ENCODE measurements around the gene NUP35. TPM values are rescaled to one million over a fixed set of nuclear protein-coding genes. Genes with fewer than 3 reads are reported as not detected.
"Not testable (repeated sequence)": the region's sequence is repeated elsewhere in the genome, so short reads cannot be mapped to it uniquely, and the experiment has no call there.

NUP35 gene
- total RNA-seq, 5 donors from 2014 or later (not counting 1 experiment from before 2014, with no cell fraction given), result 11.0 to 19.5 (median 16.4) TPM

- peaks cover 63% of the 10 kb centered on the region for H3K36me3 Mint-ChIP-seq
- Histone ChIP-seq H3K4me1 (ENCODE audit: control insufficient read depth in 1 of 2, extremely low read depth in 1 of 2, insufficient read depth in 2 of 2, low read length in 2 of 2) (no peaks in the 10 kb centered on the region), H3K27ac (ENCODE audit: low read length) (no peak overlapping the region), H3K9me3 (no peaks in the 10 kb centered on the region), H3K36me3 (ENCODE audit: control insufficient read depth in 2 of 2, extremely low read depth in 1 of 2, insufficient read depth in 1 of 2, low read length in 1 of 2) (peaks cover 3 to 24% of the 10 kb centered on the region in 2 donors), H3K4me3 (ENCODE audit: control insufficient read depth in 1 of 2, extremely low read depth in 1 of 2, low read length in 1 of 2) (no peak overlapping the region), H3K27me3 (replicated peaks in 1 of 2; ENCODE audit: control insufficient read depth in 2 of 2, extremely low read depth in 1 of 2, insufficient read depth in 2 of 2, low read length in 1 of 2) (no peaks in the 10 kb centered on the region)
- no peak for DNase-seq
- WGBS (ENCODE audit: insufficient coverage), result 100% methylated on average over 3 of the region's 3 CpGs
- H3K4me1 Mint-ChIP-seq, result peaks cover 0 to 13% (median 0%) of the 10 kb centered on the region in 3 donors
- no peaks in the 10 kb centered on the region for H3K9me3 Mint-ChIP-seq
- no peak for ATAC-seq (replicated peaks in 1 of 4)
- no peak overlapping the region for H3K27ac Mint-ChIP-seq
- H3K4me3 Mint-ChIP-seq, result no peak overlapping the region
- POLR2A ChIA-PET, result no interaction called here
- H3K27me3 Mint-ChIP-seq, result no peaks in the 10 kb centered on the region
- CTCF ChIA-PET, result interaction anchor here in 1 of 2 donors (0.6 kb wide), 1 partner anchor 473 kb away, joined by 4 read pairs; no protein-coding TSS in a partner anchor
Measured at GRCh38 chr2:183153967-183154366, 29.7 kb downstream of the NUP35 start.

- H3K36me3 ChIP-seq (ENCODE audit: control insufficient read depth in 2 of 2, extremely low read depth in 1 of 2, insufficient read depth in 1 of 2, low read length in 1 of 2), result peaks cover 3 to 29% of the 10 kb centered on the region in 2 donors
- H3K4me3 ChIP-seq (ENCODE audit: control insufficient read depth in 1 of 2, extremely low read depth in 1 of 2, low read length in 1 of 2); H3K9me3 Mint-ChIP-seq; ATAC-seq (replicated peaks in 1 of 4); H3K27me3 Mint-ChIP-seq; H3K27me3 ChIP-seq (replicated peaks in 1 of 2; ENCODE audit: control insufficient read depth in 2 of 2, extremely low read depth in 1 of 2, insufficient read depth in 2 of 2, low read length in 1 of 2); H3K4me3 Mint-ChIP-seq; H3K27ac ChIP-seq (ENCODE audit: low read length); POLR2A ChIA-PET; H3K4me1 ChIP-seq (ENCODE audit: control insufficient read depth in 1 of 2, extremely low read depth in 1 of 2, insufficient read depth in 2 of 2, low read length in 2 of 2); H3K9me3 ChIP-seq; H3K27ac Mint-ChIP-seq; DNase-seq: not testable (repeated sequence)
- 90% methylated on average over 2 of the region's 4 CpGs for WGBS (ENCODE audit: insufficient coverage)
- H3K4me1 Mint-ChIP-seq, result peaks cover 0 to 13% (median 0%) of the 10 kb centered on the region in 3 donors
- H3K36me3 Mint-ChIP-seq, result peaks cover 68% of the 10 kb centered on the region
- CTCF ChIA-PET, result interaction anchor here in 1 of 2 donors (0.6 kb wide), 1 partner anchor 474 kb away, joined by 4 read pairs; no protein-coding TSS in a partner anchor
Measured at GRCh38 chr2:183154772-183155171, 30.5 kb downstream of the NUP35 start.

GRCh38 chr2:183157131-183157530 is 32.9 kb downstream of the NUP35 start:
- WGBS (ENCODE audit: insufficient coverage), result 100% methylated on average over 1 of the region's 4 CpGs
- no peak overlapping the region for H3K4me3 Mint-ChIP-seq
- Histone ChIP-seq H3K27me3 (replicated peaks in 1 of 2; ENCODE audit: control insufficient read depth in 2 of 2, extremely low read depth in 1 of 2, insufficient read depth in 2 of 2, low read length in 1 of 2) (no peaks in the 10 kb centered on the region), H3K9me3 (no peaks in the 10 kb centered on the region), H3K27ac (ENCODE audit: low read length) (no peak overlapping the region), H3K4me3 (ENCODE audit: control insufficient read depth in 1 of 2, extremely low read depth in 1 of 2, low read length in 1 of 2) (no peak overlapping the region), H3K36me3 (ENCODE audit: control insufficient read depth in 2 of 2, extremely low read depth in 1 of 2, insufficient read depth in 1 of 2, low read length in 1 of 2) (peaks cover 3 to 28% of the 10 kb centered on the region in 2 donors), H3K4me1 (ENCODE audit: control insufficient read depth in 1 of 2, extremely low read depth in 1 of 2, insufficient read depth in 2 of 2, low read length in 2 of 2) (no peaks in the 10 kb centered on the region)
- POLR2A ChIA-PET, result interaction anchor here in 1 of 2 donors (0.6 kb wide), 1 partner anchor 9 kb away, joined by 3 read pairs; no protein-coding TSS in a partner anchor
- ATAC-seq (replicated peaks in 1 of 4) (no peak), DNase-seq (no peak)
- H3K4me1 Mint-ChIP-seq, result peaks cover 0 to 8% (median 0%) of the 10 kb centered on the region in 3 donors
- CTCF ChIA-PET, result no interaction called here
- peaks cover 69% of the 10 kb centered on the region for H3K36me3 Mint-ChIP-seq
- H3K9me3 Mint-ChIP-seq, result no peaks in the 10 kb centered on the region
- H3K27ac Mint-ChIP-seq, result no peak overlapping the region
- H3K27me3 Mint-ChIP-seq, result no peaks in the 10 kb centered on the region

DNA sequence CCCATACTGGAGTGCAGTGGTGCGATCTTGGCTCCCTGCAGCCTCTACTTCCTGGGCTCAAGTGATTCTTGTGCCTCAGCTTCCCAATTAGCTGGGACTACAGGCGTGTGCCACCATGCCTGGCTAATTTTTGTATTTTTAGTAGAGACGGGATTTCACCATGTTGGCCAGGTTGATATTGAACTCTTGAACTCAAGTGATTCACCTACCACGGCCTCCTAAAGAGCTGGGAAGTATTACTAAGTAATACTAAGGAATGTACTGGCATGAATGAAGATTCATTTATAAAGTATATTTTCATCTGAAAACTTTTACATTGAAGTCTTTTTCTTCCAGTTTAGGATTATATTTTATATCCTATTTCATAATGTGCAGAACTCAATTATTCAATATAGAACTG is 38.1 kb downstream of the NUP35 start:
- H3K36me3 Mint-ChIP-seq, result peaks cover 67% of the 10 kb centered on the region
- no peaks in the 10 kb centered on the region for H3K4me1 ChIP-seq (ENCODE audit: control insufficient read depth in 1 of 2, extremely low read depth in 1 of 2, insufficient read depth in 2 of 2, low read length in 2 of 2)
- H3K27me3 Mint-ChIP-seq, result no peaks in the 10 kb centered on the region
- H3K9me3 Mint-ChIP-seq, result peaks cover 0 to 14% (median 0%) of the 10 kb centered on the region in 3 donors
- ChIA-PET CTCF (interaction anchor here in 1 of 2 donors (0.7 kb wide), 2 partner anchors 90 to 933 kb away, joined by 3 read pairs; no protein-coding TSS in a partner anchor), POLR2A (no interaction called here)
- DNase-seq, result no peak
- no peak overlapping the region for H3K27ac ChIP-seq (ENCODE audit: low read length)
- ATAC-seq (replicated peaks in 1 of 4), result no peak
- H3K9me3 ChIP-seq, result no peaks in the 10 kb centered on the region
- H3K36me3 ChIP-seq (ENCODE audit: control insufficient read depth in 2 of 2, extremely low read depth in 1 of 2, insufficient read depth in 1 of 2, low read length in 1 of 2), result peaks cover 0 to 30% of the 10 kb centered on the region in 2 donors
- H3K4me3 ChIP-seq (ENCODE audit: control insufficient read depth in 1 of 2, extremely low read depth in 1 of 2, low read length in 1 of 2), result no peak overlapping the region
- H3K27me3 ChIP-seq (replicated peaks in 1 of 2; ENCODE audit: control insufficient read depth in 2 of 2, extremely low read depth in 1 of 2, insufficient read depth in 2 of 2, low read length in 1 of 2), result no peaks in the 10 kb centered on the region
- WGBS (ENCODE audit: insufficient coverage), result 100% methylated on average over 1 of the region's 4 CpGs
- H3K4me1 Mint-ChIP-seq, result no peaks in the 10 kb centered on the region
- H3K27ac Mint-ChIP-seq, result no peak overlapping the region
- H3K4me3 Mint-ChIP-seq, result no peak overlapping the region

DNA sequence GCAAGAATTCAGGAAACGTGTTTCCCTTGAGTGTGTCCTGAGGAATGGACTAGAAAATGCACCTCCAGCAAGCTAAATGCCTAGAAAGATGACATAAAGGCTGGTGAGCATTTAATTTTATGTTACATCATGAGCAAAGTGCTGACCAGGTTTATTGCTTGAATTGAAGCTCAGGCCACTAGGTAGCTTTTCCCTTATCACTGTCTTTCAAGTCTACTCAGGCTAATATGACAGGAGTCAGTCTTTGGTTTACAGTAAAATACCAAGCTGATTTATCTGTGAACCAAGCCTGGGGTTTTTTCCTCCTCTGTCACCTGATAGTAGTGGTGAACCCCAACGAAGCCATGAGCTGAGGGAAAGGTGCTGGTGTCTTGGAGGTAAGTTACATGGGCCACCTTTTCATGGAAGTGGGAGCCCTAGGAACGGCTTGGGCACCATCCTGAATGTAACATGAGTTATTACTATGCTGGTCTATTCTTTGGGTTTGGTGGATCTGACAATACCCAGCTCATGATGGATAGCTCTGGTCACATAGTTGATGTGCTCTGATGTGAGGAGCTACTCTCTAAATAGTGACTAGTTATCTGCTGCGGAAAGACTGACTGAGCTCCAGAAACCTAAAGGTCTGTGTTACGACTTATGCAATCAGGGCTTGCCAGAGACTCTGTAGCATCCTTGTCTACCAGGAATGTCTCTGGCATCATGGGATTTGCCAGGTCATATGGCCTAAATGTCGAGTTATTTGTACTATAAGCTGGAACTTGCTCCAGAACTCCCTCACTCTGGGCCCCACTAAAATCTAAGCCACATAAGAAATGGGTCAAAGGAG is 39.8 kb downstream of the NUP35 start:
- peaks cover 0 to 14% (median 0%) of the 10 kb centered on the region in 3 donors for H3K9me3 Mint-ChIP-seq
- ATAC-seq (replicated peaks in 1 of 4) (no peak), DNase-seq (no peak)
- peaks cover 77% of the 10 kb centered on the region for H3K36me3 Mint-ChIP-seq
- 61% methylated on average over 3 of the region's 6 CpGs for WGBS (ENCODE audit: insufficient coverage)
- ChIA-PET CTCF (no interaction called here), POLR2A (interaction anchor here in 1 of 2 donors (0.7 kb wide), 1 partner anchor 56 kb away, joined by 3 read pairs; no protein-coding TSS in a partner anchor)
- H3K27ac Mint-ChIP-seq, result no peak overlapping the region
- Histone ChIP-seq H3K4me3 (ENCODE audit: control insufficient read depth in 1 of 2, extremely low read depth in 1 of 2, low read length in 1 of 2) (no peak overlapping the region), H3K27ac (ENCODE audit: low read length) (no peak overlapping the region), H3K36me3 (ENCODE audit: control insufficient read depth in 2 of 2, extremely low read depth in 1 of 2, insufficient read depth in 1 of 2, low read length in 1 of 2) (peaks cover 0 to 30% of the 10 kb centered on the region in 2 donors), H3K4me1 (ENCODE audit: control insufficient read depth in 1 of 2, extremely low read depth in 1 of 2, insufficient read depth in 2 of 2, low read length in 2 of 2) (no peaks in the 10 kb centered on the region), H3K27me3 (replicated peaks in 1 of 2; ENCODE audit: control insufficient read depth in 2 of 2, extremely low read depth in 1 of 2, insufficient read depth in 2 of 2, low read length in 1 of 2) (no peaks in the 10 kb centered on the region), H3K9me3 (no peaks in the 10 kb centered on the region)
- peaks cover 2 to 10% (median 7%) of the 10 kb centered on the region in 3 donors for H3K4me1 Mint-ChIP-seq
- no peaks in the 10 kb centered on the region for H3K27me3 Mint-ChIP-seq
- H3K4me3 Mint-ChIP-seq, result no peak overlapping the region

GRCh38 chr2:183164650-183165015 is 40.4 kb downstream of the NUP35 start:
- H3K9me3 ChIP-seq, result no peaks in the 10 kb centered on the region
- 100% methylated on average over 3 of the region's 4 CpGs for WGBS (ENCODE audit: insufficient coverage)
- ChIA-PET POLR2A (no interaction called here), CTCF (no interaction called here)
- H3K4me1 ChIP-seq (ENCODE audit: control insufficient read depth in 1 of 2, extremely low read depth in 1 of 2, insufficient read depth in 2 of 2, low read length in 2 of 2), result no peaks in the 10 kb centered on the region
- ATAC-seq (replicated peaks in 1 of 4), result no peak
- H3K27me3 ChIP-seq (replicated peaks in 1 of 2; ENCODE audit: control insufficient read depth in 2 of 2, extremely low read depth in 1 of 2, insufficient read depth in 2 of 2, low read length in 1 of 2), result no peaks in the 10 kb centered on the region
- Mint-ChIP-seq H3K4me1 (peaks cover 3 to 15% (median 11%) of the 10 kb centered on the region in 3 donors), H3K36me3 (peaks cover 74% of the 10 kb centered on the region), H3K27me3 (no peaks in the 10 kb centered on the region), H3K9me3 (peaks cover 0 to 14% (median 0%) of the 10 kb centered on the region in 3 donors), H3K27ac (no peak overlapping the region), H3K4me3 (no peak overlapping the region)
- no peak for DNase-seq
- peaks cover 0 to 25% of the 10 kb centered on the region in 2 donors for H3K36me3 ChIP-seq (ENCODE audit: control insufficient read depth in 2 of 2, extremely low read depth in 1 of 2, insufficient read depth in 1 of 2, low read length in 1 of 2)
- H3K4me3 ChIP-seq (ENCODE audit: control insufficient read depth in 1 of 2, extremely low read depth in 1 of 2, low read length in 1 of 2), result no peak overlapping the region
- H3K27ac ChIP-seq (ENCODE audit: low read length), result no peak overlapping the region

All from T-cell (primary cell).